ENCODE results near the gene TNRC18.

TNRC18 gene

GRCh38 chr7:5403442-5403841 is 20.2 kb downstream of the TNRC18 start:
- DNase-seq: no peak

GRCh38 chr7:5397736-5398135 is 25.9 kb downstream of the TNRC18 start:
- no peak for DNase-seq

- DNase-seq: no peak
Measured at GRCh38 chr7:5396999-5397663, 26.5 kb downstream of the TNRC18 start.

- DNase-seq: no peak
Measured at GRCh38 chr7:5396542-5396941, 27.1 kb downstream of the TNRC18 start.

- DNase-seq: no peak
Measured at GRCh38 chr7:5395246-5395645, 28.4 kb downstream of the TNRC18 start.

GRCh38 chr7:5394264-5395105 is 29.1 kb downstream of the TNRC18 start:
- no peak for DNase-seq

GRCh38 chr7:5393748-5394147 is 29.9 kb downstream of the TNRC18 start:
- DNase-seq: no peak

- no peak for DNase-seq
Measured at GRCh38 chr7:5393328-5393727, 30.3 kb downstream of the TNRC18 start.

- DNase-seq: no peak
Measured at GRCh38 chr7:5390918-5391317, 32.7 kb downstream of the TNRC18 start.

GRCh38 chr7:5388905-5389433 is 34.7 kb downstream of the TNRC18 start:
- no peak for DNase-seq

GRCh38 chr7:5388273-5388901 is 35.2 kb downstream of the TNRC18 start:
- no peak for DNase-seq

- no peak for DNase-seq
Measured at GRCh38 chr7:5387711-5388245, 35.9 kb downstream of the TNRC18 start.

- no peak for DNase-seq
Measured at GRCh38 chr7:5384618-5385017, 39.0 kb downstream of the TNRC18 start.

- no peak for DNase-seq
Measured at GRCh38 chr7:5383314-5384098, 40.1 kb downstream of the TNRC18 start.

- DNase-seq: peak; percentile 35
Measured at GRCh38 chr7:5382281-5382892, 41.2 kb downstream of the TNRC18 start.

GRCh38 chr7:5381071-5381772 is 42.4 kb downstream of the TNRC18 start:
- no peak for DNase-seq

- DNase-seq: no peak
Measured at GRCh38 chr7:5380350-5381070, 43.1 kb downstream of the TNRC18 start.

GRCh38 chr7:5379546-5379945 is 44.1 kb downstream of the TNRC18 start:
- DNase-seq: no peak

GRCh38 chr7:5377816-5378215 is 45.8 kb downstream of the TNRC18 start:
- DNase-seq: no peak

- DNase-seq: no peak
Measured at GRCh38 chr7:5377279-5377678, 46.4 kb downstream of the TNRC18 start.

- peak; percentile 54 for DNase-seq
Measured at GRCh38 chr7:5375925-5376324, 47.7 kb downstream of the TNRC18 start.

Data from COR-L47 (cell line).